Right lobe of liver (tissue), 6 donors: ENCODE data around the gene HECTD3. TPM values are rescaled to one million over a fixed set of nuclear protein-coding genes. Genes with fewer than 3 reads are reported as not detected.
"Not testable (repeated sequence)": the region's sequence is repeated elsewhere in the genome, so short reads cannot be mapped to it uniquely, and the experiment has no call there.

Experiments used
- ATAC-seq, 4 donors: fragments of 200-7000 bp; cut with Tn5 transposase; one replicate each; pipeline ENCODE4 v1.9.1; 2020; ENCODE audit warnings: mild to moderate bottlenecking in 4 of 4, moderate library complexity in 4 of 4
- DNase-seq, 3 donors: peaks; one replicate each; pipeline ENCODE4 v3.0.0-alpha.2; 2020
- H3K27ac ChIP-seq, 3 donors: fragments of 200-600 bp; one replicate each; pipeline ENCODE4 v1.8.0; 2022
- H3K27me3 ChIP-seq, 2 donors: fragments of 200-600 bp; one replicate each; pipeline ENCODE4 v1.8.0; 2022
- H3K36me3 ChIP-seq, 4 donors: fragments of 200-600 bp; sonication (generic) in 1 of 4; one replicate each; pipeline versions ENCODE4 v1.5.1 to v1.8.0; 2017 to 2022; ENCODE audit warnings: control low read depth in 1 of 4
- H3K4me1 ChIP-seq, 4 donors: fragments of 200-600 bp; sonication (generic) in 1 of 4; one replicate each; pipeline versions ENCODE4 v1.5.1 to v1.8.0; 2017 to 2022; ENCODE audit warnings: control low read depth in 1 of 4
- H3K4me3 ChIP-seq, 3 donors: fragments of 200-600 bp; one replicate each; pipeline ENCODE4 v1.8.0; 2022
- H3K9me3 ChIP-seq, 4 donors: fragments of 200-600 bp; sonication (generic) in 1 of 4; one replicate each; pipeline versions ENCODE4 v1.5.1 to v1.8.0; 2017 to 2022; ENCODE audit warnings: control low read depth in 1 of 4
- POLR2A ChIP-seq: fragments of 450-650 bp; IDR thresholded peaks from one replicate; pipeline ENCODE4 v1.6.1; 2017; ENCODE audit warnings: antibody characterized with exemption, mild to moderate bottlenecking
- WGBS: methylation state at CpG from one replicate; pipeline ENCODE4 v1.1.6; 2018; ENCODE audit warnings: low coverage, low lambda C conversion rate; ENCODE audit not compliant: insufficient coverage; ENCODE audit errors: missing lambda C conversion rate; 5-methylcytosine and 5-hydroxymethylcytosine counted together
- intact Hi-C, 2 donors: fragments of 100-400 bp; cut with DNase I; formaldehyde crosslinking; loops; one replicate each; pipeline versions ENCODE4 v1.11.2 to v1.14.1; 2022
- total RNA-seq, 6 experiments: library from RNA; depleted of rRNA in 2 of 6; stranded (reverse); fragments of >200 nt in 2 of 6; fragmentation: NEBNext Ultra II Directional in 3 of 6; extraction: Animal tissue kit (Norgen Biotek cat#: 25700) in 3 of 6; gene quantifications; one replicate each; pipeline versions ENCODE4 v1.1.0 to v1.2.4, GENCODE V29; 2016 to 2023
- TF ChIP-seq, protein P1 (sequence below), 4 donors: fragments of 200-600 bp in 3 of 4; fragments of 450-650 bp in 1 of 4; IDR thresholded peaks; one replicate each; pipeline versions ENCODE4 v1.5.1 to v1.8.0; 2016 to 2022; ENCODE audit warnings: antibody characterized with exemption in 4 of 4, mild to moderate bottlenecking in 2 of 4
- donor health status: DM: no; HTN: yes; CAD: no.
- donor health status: DM: no; HTN: no; CAD: no.
- donor health status: DM: no; HTN: no; CAD: no.
- donor health status: DM: no; HTN: yes; CAD: no.
- donor health status: DM: no; HTN: yes; CAD: no.

Gene HECTD3
- total RNA-seq, 6 experiments from 2014 or later: 26.8 to 38.2 (median 29.1) TPM

DNA sequence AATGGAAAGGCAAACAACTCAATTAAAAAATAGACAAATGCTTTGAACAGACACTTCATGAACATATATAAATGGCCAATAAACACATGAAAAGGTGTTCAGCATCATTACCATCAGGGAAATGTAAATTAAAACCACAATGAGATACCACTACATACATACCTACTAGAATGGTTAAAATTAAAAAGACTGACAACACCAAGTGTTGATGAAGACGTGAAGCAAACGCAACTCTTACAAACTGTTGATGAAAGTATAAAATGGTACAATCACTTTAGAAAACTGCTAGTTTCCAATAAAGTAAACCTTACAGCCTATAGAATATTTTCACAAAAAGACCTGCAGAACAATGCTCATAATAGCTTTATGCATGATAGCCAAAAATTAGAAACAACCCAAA is 34.9 kb downstream of the HECTD3 start:
- 89% methylated on average over 2 of the region's 2 CpGs for WGBS
- intact Hi-C loops: no loop called here
- Histone ChIP-seq H3K36me3 (peaks cover 0 to 59% (median 12%) of the 10 kb centered on the region in 4 donors), H3K9me3 (no peaks in the 10 kb centered on the region), H3K4me1 (no peaks in the 10 kb centered on the region), H3K27me3 (no peaks in the 10 kb centered on the region), H3K27ac (no peak overlapping the region), H3K4me3 (no peak overlapping the region)
- ATAC-seq: no peak
- TF ChIP-seq POLR2A: no peak
- TF ChIP-seq, protein P1, sequence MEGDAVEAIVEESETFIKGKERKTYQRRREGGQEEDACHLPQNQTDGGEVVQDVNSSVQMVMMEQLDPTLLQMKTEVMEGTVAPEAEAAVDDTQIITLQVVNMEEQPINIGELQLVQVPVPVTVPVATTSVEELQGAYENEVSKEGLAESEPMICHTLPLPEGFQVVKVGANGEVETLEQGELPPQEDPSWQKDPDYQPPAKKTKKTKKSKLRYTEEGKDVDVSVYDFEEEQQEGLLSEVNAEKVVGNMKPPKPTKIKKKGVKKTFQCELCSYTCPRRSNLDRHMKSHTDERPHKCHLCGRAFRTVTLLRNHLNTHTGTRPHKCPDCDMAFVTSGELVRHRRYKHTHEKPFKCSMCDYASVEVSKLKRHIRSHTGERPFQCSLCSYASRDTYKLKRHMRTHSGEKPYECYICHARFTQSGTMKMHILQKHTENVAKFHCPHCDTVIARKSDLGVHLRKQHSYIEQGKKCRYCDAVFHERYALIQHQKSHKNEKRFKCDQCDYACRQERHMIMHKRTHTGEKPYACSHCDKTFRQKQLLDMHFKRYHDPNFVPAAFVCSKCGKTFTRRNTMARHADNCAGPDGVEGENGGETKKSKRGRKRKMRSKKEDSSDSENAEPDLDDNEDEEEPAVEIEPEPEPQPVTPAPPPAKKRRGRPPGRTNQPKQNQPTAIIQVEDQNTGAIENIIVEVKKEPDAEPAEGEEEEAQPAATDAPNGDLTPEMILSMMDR (IDR thresholded peaks at IDR 0.05): no peak
- DNase-seq: no peak

DNA sequence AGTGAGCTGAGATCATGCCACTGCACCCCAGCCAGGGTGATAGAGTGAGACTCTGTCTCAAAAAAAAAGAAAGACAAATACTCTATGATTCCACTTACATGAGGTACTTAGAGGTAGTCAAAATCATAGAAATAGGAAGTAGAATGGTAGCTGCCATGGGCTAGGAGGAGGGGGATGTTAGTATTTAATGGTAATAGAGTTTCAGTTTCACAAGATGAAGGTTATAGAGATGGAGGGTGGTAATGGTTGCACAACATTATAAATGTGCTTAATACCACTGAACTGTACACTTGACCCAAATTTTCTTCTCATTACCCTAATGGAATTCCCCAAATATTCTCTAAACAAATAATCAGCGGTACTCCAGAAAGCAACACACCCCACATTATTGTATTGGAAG is 37.5 kb downstream of the HECTD3 start:
- Histone ChIP-seq H3K36me3 (peaks cover 0 to 38% (median 7%) of the 10 kb centered on the region in 4 donors), H3K27ac (no peak overlapping the region), H3K27me3 (no peaks in the 10 kb centered on the region), H3K4me1 (no peaks in the 10 kb centered on the region), H3K9me3 (no peaks in the 10 kb centered on the region), H3K4me3 (no peak overlapping the region)
- intact Hi-C loops: no loop called here
- 89% methylated on average over 1 of the region's 1 CpG for WGBS
- no peak for DNase-seq
- TF ChIP-seq POLR2A: no peak
- TF ChIP-seq, protein P1 (IDR thresholded peaks at IDR 0.05): no peak
- no peak for ATAC-seq

DNA sequence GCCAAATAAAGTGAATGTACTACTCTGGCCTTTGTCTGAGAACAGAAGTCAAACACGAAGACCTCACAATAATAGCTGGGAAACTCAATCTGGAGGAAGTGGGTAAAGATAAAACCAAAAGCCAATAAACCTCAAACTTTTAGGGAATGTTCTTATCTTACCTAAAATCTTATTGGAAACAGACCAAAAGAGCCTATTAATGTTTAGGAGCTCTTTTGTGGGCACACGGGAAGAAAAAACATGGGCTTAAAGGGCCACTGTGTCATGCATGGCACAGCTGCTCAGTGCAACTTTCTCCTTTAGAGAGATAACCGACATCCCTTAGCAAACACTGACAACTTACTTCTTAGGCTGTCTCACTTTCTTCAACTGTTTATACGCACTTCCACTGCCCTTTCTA is 40.8 kb downstream of the HECTD3 start:
- H3K4me1 ChIP-seq: no peaks in the 10 kb centered on the region
- intact Hi-C loops: no loop called here
- H3K9me3 ChIP-seq: no peaks in the 10 kb centered on the region
- H3K27me3 ChIP-seq: no peaks in the 10 kb centered on the region
- H3K27ac ChIP-seq: no peak overlapping the region
- DNase-seq: no peak
- 58% methylated on average over 4 of the region's 4 CpGs for WGBS
- H3K36me3 ChIP-seq: peaks cover 0 to 11% (median 3%) of the 10 kb centered on the region in 4 donors
- no peak overlapping the region for H3K4me3 ChIP-seq
- ATAC-seq: no peak
- TF ChIP-seq POLR2A: no peak
- TF ChIP-seq, protein P1 (IDR thresholded peaks at IDR 0.05): no peak

DNA sequence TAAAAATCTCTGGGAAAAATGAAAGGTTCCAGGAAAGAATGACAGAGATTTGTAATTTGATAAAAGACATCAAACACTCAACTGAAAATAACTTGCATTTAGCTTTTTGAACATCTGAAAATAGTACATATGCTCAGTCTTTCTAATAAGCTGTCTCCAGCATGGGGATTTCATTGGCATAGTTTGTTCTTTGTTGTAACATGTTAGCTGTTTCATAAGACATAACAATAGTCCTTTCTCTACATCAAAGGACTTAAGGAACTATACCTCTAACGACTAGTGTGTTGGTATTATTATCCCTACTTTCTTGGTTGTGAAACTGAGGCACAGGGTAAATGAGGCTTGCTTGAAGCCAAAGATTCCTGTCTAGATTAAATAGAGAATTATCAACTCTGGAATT is 46.7 kb downstream of the HECTD3 start:
- Histone ChIP-seq H3K27ac (no peak overlapping the region), H3K4me3 (no peak overlapping the region), H3K27me3 (no peaks in the 10 kb centered on the region), H3K4me1 (no peaks in the 10 kb centered on the region), H3K36me3 (peaks cover 0 to 5% (median 0%) of the 10 kb centered on the region in 4 donors), H3K9me3 (no peaks in the 10 kb centered on the region)
- ATAC-seq: no peak
- TF ChIP-seq POLR2A: no peak
- DNase-seq: no peak
- intact Hi-C loops: no loop called here
- 94% methylated on average over 1 of the region's 1 CpG for WGBS

DNA sequence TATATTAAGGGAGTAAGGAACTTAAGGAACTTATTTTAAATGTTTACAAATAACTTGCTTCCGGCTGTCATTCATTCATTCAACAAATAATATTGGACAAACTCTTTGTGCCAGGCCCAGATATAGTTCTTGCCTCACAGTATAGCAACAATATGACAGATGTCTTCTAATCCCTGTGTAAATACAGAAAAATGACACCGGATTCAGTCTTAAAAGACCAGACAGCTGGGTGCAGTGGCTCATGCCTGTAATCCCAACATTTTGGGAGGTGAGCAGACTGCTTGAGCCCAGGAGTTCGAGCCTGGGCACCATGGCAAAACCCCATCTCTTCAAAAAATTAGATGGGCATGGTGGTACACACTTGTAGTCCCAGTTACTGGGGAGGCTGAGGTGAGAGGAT is 48.4 kb downstream of the HECTD3 start:
- H3K27me3 ChIP-seq: no peaks in the 10 kb centered on the region
- no peak overlapping the region for H3K27ac ChIP-seq
- no peak for TF ChIP-seq POLR2A
- TF ChIP-seq, protein P1 (IDR thresholded peaks at IDR 0.05): no peak
- ATAC-seq (no peak), DNase-seq (no peak)
- H3K4me3 ChIP-seq: no peak overlapping the region
- WGBS: 95% methylated on average over 2 of the region's 3 CpGs
- no peaks in the 10 kb centered on the region for H3K9me3 ChIP-seq
- peaks cover 0 to under 1% (median 0%) of the 10 kb centered on the region in 4 donors for H3K36me3 ChIP-seq
- H3K4me1 ChIP-seq: no peaks in the 10 kb centered on the region
- intact Hi-C loops: no loop called here

DNA sequence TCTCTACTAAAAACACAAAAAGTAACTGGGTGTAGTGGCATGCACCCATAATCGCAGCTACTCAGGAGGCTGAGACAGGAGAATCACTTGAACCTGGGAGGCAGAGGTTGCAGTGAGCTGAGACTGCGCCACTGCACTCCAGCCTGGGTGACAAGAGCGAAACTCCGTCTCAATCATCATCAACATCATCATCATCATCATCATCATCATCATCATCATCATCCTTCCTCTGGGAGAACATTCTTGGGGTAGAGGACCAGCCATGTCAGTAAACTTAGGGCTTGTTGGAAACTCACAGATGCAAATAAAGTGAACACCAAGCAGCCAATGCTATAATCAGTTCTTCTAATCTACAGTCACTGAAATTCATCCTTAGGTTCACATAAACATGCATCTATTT is 49.1 kb downstream of the HECTD3 start:
- H3K4me1 ChIP-seq, H3K27ac ChIP-seq, H3K9me3 ChIP-seq, intact Hi-C loops, H3K36me3 ChIP-seq, H3K27me3 ChIP-seq, H3K4me3 ChIP-seq, DNase-seq, ATAC-seq: not testable (repeated sequence)
- 93% methylated on average over 3 of the region's 4 CpGs for WGBS

DNA sequence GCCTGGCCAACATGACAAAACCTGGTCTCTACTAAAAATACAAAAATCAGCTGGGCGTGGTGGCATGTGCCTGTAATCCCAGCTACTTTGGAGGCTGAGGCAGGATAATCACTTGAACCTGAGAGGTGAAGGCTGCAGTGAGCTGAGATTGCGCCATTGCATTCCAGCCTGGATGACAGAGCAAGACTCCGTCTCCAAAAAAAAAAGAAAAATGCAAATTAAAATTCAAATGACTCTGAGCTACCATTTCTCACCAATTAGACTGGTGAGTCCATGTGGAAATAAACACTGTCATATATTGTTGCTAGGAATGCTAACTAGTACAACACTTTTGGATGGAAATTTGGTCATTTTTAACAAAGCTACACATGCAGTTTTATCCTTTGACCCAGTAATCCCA is 53.6 kb downstream of the HECTD3 start:
- H3K4me1 ChIP-seq, H3K4me3 ChIP-seq, H3K36me3 ChIP-seq, intact Hi-C loops, H3K27ac ChIP-seq, H3K9me3 ChIP-seq, DNase-seq, H3K27me3 ChIP-seq, ATAC-seq: not testable (repeated sequence)
- 88% methylated on average over 3 of the region's 3 CpGs for WGBS

DNA sequence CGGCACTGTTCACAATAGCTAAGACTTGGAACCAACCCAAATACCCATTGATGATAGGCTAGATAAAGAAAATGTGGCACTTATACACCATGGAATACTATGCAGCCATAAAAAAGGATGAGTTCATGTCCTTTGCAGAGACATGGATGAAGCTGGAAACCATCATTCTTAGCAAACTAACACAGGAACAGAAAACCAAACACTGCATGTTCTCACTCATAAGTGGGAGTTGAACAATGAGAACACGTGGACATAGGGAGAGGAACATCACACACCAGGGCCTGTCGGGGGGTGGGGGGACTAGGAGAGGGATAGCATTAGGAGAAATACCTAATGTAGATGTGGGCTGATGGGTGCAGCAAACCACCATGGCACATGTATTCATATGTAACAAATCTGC is 55.0 kb downstream of the HECTD3 start:
- intact Hi-C loops, H3K36me3 ChIP-seq, H3K27ac ChIP-seq, H3K9me3 ChIP-seq, H3K27me3 ChIP-seq, DNase-seq, ATAC-seq, H3K4me1 ChIP-seq, H3K4me3 ChIP-seq: not testable (repeated sequence)
- 100% methylated on average over 3 of the region's 3 CpGs for WGBS
